Measurements from ENCODE around the gene ITCH. TPM values are rescaled to one million over a fixed set of nuclear protein-coding genes. Genes with fewer than 3 reads are reported as not detected.

The ITCH gene
- total RNA-seq, 1 donor from 2014 or later, result 93.2 TPM

GRCh38 chr20:34552569-34552968, 189.5 kb downstream of the ITCH start:
- no peaks in the 10 kb centered on the region for H3K36me3 ChIP-seq (ENCODE audit: control insufficient read depth, insufficient read depth, low read length)
- DNase-seq (ENCODE audit: low read depth) (no peak), FAIRE-seq (no peak)
- no peaks in the 10 kb centered on the region for H3K27me3 ChIP-seq (ENCODE audit: control insufficient read depth, insufficient read depth, low read length)
- no peak overlapping the region for H3K4me3 ChIP-seq (ENCODE audit: low read depth, low read length)
- TF ChIP-seq, protein P1, sequence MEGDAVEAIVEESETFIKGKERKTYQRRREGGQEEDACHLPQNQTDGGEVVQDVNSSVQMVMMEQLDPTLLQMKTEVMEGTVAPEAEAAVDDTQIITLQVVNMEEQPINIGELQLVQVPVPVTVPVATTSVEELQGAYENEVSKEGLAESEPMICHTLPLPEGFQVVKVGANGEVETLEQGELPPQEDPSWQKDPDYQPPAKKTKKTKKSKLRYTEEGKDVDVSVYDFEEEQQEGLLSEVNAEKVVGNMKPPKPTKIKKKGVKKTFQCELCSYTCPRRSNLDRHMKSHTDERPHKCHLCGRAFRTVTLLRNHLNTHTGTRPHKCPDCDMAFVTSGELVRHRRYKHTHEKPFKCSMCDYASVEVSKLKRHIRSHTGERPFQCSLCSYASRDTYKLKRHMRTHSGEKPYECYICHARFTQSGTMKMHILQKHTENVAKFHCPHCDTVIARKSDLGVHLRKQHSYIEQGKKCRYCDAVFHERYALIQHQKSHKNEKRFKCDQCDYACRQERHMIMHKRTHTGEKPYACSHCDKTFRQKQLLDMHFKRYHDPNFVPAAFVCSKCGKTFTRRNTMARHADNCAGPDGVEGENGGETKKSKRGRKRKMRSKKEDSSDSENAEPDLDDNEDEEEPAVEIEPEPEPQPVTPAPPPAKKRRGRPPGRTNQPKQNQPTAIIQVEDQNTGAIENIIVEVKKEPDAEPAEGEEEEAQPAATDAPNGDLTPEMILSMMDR (IDR thresholded peaks at IDR 0.05; ENCODE audit: insufficient read depth, low read length, severe bottlenecking), result no peak

DNA sequence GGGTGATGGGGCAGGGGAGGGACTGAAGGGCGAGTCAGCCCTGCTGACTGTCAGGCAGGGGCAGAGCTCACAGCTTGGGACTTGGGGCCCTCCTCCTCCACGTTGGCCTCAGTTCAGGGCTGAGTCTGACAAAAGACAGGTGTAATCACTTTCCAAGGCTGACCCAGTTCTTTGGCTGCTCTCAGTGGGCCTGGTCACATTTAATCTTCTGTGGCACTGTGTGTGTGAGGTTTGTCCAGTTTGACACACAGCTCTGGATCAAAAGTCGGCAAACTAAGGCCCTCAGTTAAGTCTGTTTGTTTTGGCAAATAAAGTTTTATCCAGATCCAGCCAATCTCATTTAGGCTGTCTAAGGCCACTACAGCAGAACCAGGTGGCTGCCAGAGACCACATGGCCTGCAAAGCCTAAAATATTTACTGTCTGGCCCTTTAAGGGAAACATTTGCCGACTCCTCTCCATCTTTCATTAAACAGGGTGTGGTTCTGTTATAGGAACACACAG, 190.3 kb downstream of the ITCH start:
- TF ChIP-seq, protein P1 (IDR thresholded peaks at IDR 0.05; ENCODE audit: insufficient read depth, low read length, severe bottlenecking), result no peak
- H3K36me3 ChIP-seq (ENCODE audit: control insufficient read depth, insufficient read depth, low read length), result no peaks in the 10 kb centered on the region
- DNase-seq (ENCODE audit: low read depth) (no peak), FAIRE-seq (no peak)
- H3K4me3 ChIP-seq (ENCODE audit: low read depth, low read length), result no peak overlapping the region
- no peaks in the 10 kb centered on the region for H3K27me3 ChIP-seq (ENCODE audit: control insufficient read depth, insufficient read depth, low read length)

GRCh38 chr20:34557936-34558319, 194.9 kb downstream of the ITCH start:
- peak overlapping the region; percentile 75 for H3K4me3 ChIP-seq (ENCODE audit: low read depth, low read length)
- TF ChIP-seq, protein P1 (IDR thresholded peaks at IDR 0.05; ENCODE audit: insufficient read depth, low read length, severe bottlenecking), result no peak
- FAIRE-seq, result no peak
- H3K36me3 ChIP-seq (ENCODE audit: control insufficient read depth, insufficient read depth, low read length), result no peaks in the 10 kb centered on the region
- DNase-seq (ENCODE audit: low read depth), result no peak
- no peaks in the 10 kb centered on the region for H3K27me3 ChIP-seq (ENCODE audit: control insufficient read depth, insufficient read depth, low read length)

GRCh38 chr20:34558320-34559218, 195.5 kb downstream of the ITCH start, which contains the start of gene MAP1LC3A:
Gene MAP1LC3A (plus strand): TSS chr20:34558718. CDS start chr20:34558869, 151 bp downstream.
- Histone ChIP-seq H3K4me3 (ENCODE audit: low read depth, low read length) (peak within 1 kb of the TSS; percentile 75), H3K36me3 (ENCODE audit: control insufficient read depth, insufficient read depth, low read length) (no peaks in the 10 kb centered on the region), H3K27me3 (ENCODE audit: control insufficient read depth, insufficient read depth, low read length) (no peaks in the 10 kb centered on the region)
- TF ChIP-seq, protein P1 (IDR thresholded peaks at IDR 0.05; ENCODE audit: insufficient read depth, low read length, severe bottlenecking), result no peak
- DNase-seq (ENCODE audit: low read depth), result peak; percentile 79
- FAIRE-seq, result no peak

DNA sequence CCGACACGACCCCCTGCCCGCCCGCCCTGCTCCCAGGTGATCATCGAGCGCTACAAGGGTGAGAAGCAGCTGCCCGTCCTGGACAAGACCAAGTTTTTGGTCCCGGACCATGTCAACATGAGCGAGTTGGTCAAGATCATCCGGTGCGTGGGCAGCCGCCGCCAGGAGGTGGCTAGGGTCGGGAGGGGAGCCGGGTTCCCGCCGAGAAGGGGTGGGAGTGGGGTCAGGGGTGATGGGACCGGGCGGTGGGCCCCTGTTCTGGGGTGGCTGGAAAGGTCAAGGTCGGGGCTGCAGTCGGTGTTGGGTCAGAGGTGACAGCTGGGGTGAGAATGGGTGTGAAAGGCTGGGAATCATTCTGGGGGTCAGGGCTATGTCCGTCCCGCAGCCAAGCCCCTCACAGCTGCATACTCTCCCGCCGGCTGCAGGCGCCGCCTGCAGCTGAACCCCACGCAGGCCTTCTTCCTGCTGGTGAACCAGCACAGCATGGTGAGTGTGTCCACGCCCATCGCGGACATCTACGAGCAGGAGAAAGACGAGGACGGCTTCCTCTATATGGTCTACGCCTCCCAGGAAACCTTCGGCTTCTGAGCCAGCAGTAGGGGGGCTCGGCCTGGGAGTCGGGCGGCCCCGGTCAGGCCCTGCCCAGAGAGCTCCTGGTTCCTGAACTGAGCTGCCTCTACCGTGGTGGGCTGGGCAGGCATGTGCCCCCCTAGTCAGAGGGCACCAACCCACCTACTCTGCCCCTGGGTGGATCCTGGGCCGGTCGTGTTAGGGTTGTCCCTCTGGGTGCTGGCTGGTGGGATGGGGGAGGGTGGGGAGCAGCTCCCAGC, 196.5 kb downstream of the ITCH start:
- TF ChIP-seq, protein P1 (IDR thresholded peaks at IDR 0.05; ENCODE audit: insufficient read depth, low read length, severe bottlenecking), result no peak
- no peak for FAIRE-seq
- Histone ChIP-seq H3K4me3 (ENCODE audit: low read depth, low read length) (peak overlapping the region; percentile 75), H3K27me3 (ENCODE audit: control insufficient read depth, insufficient read depth, low read length) (no peaks in the 10 kb centered on the region), H3K36me3 (ENCODE audit: control insufficient read depth, insufficient read depth, low read length) (no peaks in the 10 kb centered on the region)
- no peak for DNase-seq (ENCODE audit: low read depth)
